ENCODE data around the gene ASTN1.

The ASTN1 gene

DNA sequence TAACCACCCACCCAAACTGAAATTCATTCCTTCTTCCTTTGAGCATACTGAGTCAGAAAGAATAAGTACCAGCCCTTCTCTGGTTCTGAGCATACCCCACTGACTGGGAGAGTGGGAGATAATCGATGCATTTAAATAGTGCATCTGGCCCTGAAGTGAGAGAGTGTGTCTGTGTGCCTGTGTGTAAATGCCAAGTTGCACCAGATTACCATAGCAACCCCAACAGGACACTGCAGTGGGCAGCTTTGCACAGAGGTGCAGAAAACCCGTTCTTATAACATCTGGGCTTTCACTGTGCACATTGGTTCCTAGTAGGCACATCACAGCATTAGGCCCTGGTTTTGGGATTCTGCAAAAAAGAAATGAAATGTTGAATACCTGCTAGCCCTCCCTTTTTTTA lies 2.3 kb downstream of the ASTN1 start:
- DNase-seq = no peak

DNA sequence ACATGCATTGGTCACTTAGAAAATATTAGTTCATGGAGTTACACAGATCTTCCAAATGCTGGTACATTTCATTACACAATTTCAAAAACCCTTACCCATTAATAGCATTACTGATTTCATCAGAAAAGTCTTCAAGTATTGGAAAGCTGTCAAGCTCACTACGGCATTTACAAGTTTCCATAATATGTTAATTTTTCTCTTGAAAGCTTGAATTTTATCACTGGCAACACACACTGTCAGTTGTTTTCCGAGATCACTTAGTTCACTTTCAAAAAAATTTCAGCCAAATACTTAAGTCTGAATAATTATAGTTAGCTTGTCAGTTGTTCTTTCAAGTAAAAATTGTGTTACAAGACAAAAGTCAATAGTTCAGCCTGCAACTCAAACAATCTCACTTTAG lies 18.0 kb downstream of the ASTN1 start:
- no peak for DNase-seq

DNA sequence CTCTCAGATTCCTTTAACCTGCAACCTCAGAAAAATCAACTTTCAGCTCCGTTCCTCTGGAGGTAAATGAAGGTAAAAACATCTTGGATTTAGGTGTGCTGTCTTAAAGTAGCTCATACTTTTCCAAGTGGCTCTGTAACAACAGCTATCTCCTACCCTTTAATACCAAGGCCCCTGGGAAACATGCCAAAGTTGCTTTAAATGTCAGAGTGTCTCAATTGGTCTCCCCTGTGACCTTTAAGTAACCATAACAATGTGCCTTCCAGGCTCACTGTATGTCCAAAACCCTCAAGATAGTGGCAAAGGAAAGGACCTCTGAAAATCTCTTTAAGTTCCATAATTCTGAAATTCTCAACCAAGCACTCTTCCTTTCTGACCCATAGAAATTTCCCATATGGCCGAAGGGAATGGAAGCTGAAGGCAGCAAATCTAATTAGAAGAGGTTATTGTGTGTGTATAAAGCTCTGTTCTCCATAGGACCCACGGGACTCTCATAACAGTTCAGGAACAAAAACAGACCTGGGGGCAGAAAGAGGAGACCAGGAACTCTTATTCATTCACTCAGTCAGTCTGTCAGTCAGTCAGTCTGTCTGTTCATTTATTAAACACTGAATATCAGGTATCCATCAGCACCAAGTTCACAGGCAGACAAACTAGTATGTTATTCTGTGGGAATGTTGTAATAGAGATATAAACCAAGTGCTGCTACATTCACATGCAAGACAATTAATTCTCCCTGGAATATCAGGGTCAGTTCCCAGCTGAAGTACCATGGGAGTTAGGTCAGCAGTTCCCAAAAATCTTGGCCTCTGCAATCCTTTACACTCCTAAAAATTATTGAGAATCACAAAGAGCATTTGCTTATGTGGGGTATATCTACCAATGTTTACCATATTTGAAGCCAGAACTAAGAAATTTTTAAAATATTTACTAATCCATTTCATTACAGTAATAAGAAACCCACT lies 19.1 kb downstream of the ASTN1 start:
- no peak for DNase-seq

DNA sequence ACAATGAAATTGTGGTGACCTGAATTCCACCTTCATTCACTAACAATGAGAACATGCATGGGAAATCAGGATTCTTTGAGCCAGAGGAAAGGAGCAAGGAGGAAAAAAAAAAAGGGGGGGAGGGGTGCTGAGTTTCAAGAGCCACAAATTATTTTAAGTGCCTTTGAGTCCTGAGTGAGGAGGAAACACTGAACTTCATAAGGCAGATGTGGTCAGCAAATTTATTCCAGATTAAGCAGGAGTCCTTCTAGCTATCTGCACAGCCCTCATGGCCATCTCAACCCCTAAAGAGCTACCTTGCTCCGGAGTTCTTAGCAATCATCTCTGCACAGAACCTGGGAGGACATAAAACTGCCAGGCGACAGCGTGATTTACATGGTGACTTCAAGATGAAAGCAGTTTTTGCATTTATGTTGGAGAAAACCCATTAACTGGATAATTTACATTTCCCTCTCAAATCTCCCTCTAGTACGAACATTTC lies 21.7 kb downstream of the ASTN1 start:
- DNase-seq = no peak

DNA sequence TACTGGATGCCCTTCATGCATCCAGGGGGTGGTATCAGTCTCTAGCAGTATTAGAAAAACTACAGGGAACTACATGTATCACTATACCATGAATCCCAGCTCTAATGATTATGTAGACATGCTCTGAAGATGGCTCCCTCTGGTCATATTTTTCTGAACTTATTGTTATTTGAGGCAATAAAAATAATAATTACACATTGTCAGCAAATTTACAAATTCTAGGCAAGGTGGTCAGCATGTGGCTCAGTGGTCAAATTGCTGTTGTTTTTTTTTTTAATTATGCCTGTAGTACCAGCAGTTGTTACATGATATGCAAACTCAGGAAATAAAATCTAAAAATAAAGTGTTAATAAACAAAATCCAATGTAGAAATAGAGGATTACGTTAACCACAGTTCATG lies 22.5 kb downstream of the ASTN1 start:
- DNase-seq = no peak

DNA sequence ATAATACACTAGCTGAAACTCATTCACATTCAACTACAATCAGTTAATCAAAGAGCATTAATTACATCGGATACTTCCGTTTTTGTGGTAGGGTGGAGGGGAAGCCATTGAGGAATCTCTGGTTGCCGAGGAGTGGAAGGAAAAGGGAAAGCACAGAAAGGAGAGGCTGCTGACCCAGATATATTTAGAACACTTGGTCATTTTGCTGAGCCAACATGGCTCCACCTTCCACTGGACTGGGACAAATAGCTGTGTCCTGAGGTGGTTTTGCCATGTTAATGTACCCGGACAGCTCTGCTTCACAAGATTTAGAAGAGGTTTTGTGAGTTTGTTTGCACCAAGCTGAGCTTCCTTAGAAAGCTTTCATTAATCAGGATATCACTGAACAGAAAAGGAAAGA lies 26.2 kb downstream of the ASTN1 start:
- no peak for DNase-seq

DNA sequence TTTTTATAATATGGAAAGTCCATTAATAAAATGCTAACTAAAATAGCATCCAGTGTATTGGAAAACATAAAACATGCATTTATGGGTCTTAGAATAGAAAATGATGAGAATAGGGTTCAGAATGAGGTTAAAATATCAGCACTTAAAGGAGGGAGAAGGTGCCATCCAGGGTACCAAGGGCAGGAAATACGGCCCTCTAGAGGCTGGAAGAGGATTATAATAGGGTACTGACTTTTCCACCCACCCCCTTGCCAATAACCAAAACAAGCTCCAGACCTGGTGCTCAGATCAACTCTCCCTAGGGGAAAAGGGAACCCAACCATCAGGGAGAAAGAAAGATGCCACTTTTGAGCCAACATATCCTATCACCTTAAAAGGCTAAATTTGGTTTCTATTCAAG lies 26.7 kb downstream of the ASTN1 start:
- no peak for DNase-seq

DNA sequence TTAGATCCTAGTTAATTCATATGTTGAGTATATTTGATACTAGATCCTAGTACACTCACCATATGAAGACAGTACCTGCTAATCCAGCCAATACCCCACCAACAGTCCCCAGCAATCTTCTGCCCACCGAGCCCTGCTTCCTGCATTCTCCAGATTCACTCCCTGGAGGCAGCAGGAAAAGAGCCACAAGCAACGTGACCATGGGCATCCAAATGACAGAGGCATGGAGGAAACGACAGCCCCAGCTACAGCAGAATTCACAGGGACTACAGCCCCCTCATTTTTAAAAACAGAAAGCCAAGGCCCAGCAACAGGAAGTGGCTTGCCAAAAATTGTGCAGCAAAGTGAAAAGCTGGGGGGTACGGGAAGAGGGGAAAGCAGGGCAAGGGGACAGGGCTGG lies 29.3 kb downstream of the ASTN1 start:
- no peak for DNase-seq

DNA sequence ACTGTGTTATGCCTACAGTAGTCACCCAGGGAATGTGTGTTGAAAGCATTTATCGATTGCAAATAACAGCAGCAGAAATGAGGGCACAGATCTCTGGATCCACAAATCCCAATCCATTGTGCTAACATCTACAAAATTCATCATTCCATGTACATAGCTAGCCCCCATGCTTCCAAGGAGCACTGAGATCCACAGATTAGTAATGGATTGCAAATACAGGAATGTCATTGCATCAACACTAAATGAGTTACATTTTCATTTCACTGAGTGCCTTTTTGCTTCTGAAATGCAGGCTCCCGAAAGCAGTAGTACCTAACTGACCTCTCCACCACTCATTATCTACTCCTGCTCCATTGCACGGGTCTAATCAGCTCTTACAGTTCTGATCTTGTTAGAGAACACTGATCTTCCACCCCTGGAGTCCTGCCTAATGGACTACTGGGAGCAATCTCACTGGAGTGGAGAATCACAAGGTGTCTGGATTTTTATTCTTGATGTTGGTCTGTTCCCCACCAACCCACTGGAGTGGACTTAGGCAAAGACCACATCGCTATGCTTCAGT lies 30.5 kb downstream of the ASTN1 start:
- no peak for DNase-seq

DNA sequence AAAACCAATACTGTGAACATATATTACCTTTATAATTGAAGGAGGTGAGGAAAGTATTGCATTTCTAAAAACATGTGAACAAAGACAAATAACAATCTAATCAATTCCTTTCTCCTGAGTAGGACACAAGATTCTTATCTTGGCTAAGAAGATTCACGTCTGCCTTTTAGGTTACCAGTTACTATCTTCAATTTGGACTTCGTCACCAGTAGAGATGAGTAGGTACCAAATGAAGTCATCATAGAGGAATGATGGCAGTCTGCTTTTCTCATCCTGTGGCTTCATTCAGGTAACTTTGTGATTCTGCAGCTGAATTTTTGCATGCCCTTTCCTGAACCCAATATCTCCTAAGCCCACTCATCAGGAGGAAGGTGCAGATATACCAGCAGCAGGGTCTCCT lies 32.4 kb downstream of the ASTN1 start:
- DNase-seq = no peak

DNA sequence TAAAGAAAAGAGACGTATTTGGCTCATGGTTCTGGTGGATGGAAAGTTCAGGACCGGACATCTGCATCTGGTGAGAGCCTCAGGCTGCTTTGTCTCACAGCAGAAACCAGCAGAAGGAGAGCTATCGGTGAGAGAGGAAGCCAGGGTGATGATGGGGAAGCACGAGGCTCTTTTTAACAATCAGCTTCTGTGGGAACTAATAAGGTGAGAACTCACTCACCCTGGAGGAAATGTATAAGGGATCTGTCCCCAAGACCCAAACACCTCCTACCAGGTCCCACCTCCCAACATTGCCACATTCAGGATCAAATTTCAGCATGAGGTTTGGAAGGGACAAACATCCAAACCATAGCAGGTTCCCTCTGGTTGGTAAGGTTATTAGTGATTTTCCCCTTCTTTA lies 32.8 kb downstream of the ASTN1 start:
- no peak for DNase-seq

DNA sequence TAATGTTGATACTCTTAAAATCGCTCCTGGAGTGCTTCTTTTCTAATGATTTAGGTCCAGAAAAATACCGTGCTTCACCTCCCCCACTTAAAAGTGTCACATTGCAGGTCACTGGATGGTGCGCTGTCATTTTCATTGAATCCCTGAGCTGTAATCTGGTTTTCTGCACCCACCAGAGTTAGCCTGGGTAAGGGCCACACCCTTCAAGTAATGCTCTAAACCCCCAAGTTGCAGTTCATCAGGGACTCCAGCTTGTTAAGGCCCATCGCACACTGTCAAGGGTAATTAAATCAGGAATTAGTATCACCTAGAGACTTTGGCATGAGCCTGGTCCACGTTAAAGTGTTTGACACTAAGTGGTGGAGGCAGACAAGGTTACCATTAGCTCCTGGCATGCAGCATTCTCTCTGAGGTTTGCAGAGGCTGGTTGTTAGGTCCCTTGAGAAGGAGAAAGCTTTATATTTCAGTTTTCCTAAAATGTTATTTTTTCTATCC lies 34.0 kb downstream of the ASTN1 start:
- DNase-seq = no peak

DNA sequence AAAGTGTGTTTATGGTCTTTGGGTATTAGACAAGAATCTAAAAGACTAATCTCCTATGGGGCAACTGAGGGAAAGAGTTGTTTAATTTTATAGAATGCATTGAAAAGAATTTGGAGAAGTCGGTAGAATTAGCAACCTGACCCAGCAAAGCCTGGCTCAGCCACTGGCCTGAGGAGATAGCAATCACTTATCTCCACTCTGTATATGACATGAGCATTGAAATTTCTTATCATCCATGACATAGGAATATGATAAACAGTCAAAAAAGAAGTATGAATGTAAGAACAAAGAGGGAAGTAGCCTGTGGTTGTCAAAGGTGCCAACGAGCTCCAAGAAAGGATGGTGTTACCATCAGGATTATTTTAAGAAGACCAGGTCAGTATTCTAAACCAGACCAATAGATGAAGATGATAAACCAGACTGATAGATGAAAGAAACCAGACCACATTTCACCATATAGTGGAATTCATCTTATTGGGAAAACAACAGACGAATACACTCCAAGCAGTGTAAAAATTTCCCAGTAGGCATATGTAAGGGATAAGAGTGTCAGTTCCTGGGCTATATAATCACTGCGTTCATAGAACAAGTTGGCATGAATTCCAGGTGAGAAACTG lies 35.7 kb downstream of the ASTN1 start:
- no peak for DNase-seq

DNA sequence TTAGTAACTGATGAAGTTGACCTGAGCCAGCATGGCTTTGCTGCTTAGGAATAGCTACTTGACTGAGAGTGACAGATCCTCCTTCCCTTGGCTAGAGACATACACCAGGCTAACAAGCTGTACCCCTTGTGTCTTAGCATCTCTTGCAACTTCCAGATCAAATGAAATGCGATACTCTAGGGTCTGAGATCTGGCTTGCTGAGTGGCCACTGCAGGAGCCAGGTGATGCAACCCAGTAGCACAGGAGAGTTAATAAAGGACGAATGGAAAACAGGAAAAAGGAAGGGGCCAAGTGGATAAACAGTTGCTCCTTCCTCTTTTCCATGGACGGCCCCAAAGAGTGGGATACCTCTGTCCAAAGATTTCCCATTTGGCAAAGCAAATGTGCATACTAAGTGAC lies 38.2 kb downstream of the ASTN1 start:
- DNase-seq = no peak

DNA sequence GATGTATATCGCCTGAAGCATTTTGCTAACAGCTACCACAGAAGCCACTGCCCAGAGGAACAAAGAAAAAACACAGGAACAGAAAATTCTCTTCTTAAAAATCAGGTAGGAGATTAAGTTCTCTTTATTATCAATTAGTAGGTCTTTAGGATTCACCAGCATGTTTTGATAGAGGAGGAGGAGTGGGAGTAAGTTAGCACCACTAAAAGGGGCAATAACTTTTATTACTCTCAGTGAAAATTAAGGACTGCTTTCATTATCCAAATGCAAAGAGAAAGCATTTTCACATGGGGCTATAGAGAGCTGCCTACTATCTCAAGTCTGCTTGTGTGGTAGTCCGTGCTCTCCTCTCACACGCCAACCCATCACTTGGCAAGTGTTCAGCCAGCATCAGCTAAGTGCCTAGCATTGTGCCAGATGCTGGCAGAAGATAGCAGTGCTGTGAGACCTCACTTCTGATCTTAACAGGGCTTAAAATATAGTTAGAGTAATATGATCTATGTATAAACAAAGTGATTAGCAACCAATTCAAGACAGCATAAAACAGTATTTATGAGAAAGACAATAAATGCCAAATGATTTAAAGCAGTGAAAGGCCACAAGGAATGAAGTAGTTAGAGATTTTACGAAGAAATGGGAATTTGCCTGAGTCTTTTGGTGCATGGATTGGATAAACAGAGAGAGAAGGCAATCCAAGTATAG lies 39.8 kb downstream of the ASTN1 start:
- DNase-seq = no peak

DNA sequence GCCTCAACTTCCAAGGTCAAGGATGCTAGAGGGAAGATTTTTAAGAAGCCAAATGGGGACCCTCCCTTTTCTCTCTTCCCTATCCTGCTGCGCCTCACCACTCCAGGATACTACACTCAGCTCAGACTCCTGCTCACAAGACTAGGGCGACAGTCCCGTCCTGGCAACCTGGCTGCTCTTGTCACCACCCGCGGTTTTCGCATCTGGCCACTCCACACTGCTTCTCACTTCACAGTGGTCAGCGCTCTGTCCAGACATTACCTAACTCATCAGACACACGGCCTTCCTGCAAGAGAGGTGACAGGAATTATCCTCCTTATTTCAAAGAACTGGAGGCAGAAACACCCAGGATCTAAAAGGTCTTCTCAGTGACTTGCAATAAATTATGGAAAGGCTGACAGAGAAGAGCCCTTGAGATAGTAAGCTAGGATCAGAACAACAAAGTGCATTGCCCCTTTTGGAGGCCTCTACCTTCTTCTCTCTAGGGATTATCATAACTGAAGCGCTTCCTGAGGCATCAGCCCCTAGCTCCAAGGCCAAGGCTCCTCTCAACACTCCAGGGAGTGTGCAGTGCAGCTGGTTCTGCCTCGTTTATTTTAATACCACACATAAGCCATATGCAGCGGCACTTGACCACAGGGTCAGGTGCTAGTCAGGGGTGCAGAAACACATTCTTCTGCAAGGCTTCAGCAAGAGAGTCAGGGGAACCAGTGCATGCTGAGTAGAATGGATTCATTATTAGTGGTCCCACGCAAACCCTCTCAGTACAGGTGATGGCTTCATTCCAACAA lies 41.9 kb downstream of the ASTN1 start:
- no peak for DNase-seq

DNA sequence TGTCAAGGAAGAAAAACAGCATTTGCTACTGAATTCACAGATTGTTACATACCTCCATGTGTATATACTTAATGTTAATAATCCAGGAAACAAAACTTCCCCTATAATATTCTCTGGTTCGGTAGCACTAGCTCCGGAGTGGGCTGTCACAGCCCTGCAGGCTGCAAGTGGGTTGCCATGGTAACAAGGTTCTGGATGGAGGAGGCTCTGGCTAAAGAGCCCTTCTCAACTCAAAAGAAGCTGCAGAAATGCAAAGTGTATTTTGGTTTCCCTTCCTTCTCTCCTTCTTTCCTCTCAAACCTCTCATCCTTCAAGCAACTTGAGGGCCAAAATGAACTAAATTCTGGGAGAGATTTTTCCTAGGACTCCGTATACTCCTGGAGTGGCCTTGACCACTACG lies 45.2 kb downstream of the ASTN1 start:
- DNase-seq = no peak

DNA sequence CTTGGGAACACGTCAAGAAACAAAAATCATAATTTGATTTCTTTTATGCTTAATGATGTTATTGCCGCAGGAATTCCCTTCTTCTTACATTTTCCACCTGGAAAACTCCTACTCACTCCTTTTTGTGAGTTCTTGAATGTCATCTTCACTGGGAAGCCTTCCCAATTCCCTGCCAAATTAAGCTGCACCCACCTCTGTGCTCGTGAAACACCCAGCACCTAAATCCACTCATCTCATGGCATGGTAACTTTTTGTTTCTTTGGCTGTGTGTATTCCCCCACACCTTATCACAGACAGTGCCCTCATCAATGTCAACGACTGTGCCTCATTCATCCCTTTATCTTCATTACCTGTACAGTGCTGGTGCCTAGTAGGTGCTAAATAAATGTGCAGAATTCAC lies 45.6 kb downstream of the ASTN1 start:
- DNase-seq = no peak

DNA sequence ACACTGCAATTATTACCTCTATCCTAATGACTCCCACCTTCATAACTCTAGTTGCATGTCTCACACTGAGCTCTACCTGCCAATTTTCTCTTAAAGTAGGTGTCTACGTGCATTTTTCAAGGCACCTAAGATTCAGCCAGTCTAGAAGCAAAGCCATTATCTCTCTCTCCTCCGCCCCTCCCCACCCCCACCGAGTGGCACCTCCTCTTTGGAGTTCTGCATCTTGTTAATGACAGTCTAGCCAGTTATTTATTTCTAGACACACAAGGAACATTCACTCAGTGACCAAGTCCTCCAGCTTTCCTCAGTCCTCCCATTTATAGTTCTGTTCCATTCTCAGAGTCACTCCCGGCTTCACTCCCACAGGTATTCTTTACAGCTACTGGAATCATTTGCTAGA lies 47.6 kb downstream of the ASTN1 start:
- DNase-seq = no peak

DNA sequence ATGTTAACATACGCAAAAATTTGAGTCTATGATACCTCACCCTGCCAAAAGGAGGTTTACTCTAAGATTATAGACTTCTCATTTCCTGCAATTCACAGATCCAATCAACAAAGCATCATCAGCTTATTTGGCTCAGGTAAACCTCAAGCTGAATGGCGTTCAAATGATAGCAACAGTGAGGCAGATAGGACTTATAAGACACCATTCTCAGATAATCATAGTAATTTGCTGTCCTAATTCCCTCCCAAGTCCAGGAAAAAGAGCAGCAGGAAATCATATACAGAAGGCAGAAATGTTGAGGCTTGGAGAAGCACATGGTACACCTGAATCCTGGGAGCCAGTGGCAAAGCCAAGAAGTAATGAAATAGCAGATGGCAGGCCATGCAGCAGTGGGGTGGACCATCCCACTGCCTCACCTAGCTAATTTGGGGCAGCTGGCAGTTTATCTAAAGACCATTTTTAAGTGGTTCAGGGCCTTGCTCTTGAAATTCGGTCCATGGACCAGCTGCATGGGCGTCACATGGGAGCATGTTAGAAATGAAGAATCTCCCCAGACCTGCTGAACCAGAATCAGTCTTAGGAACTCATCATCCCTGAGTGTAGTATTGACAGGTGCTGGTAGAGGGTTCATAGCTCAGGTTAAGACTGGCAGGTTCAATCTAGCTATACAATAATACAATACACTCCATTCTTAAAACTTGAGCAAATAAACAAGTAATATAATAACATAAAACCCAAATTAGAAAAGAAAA lies 57.7 kb downstream of the ASTN1 start:
- DNase-seq = no peak

DNA sequence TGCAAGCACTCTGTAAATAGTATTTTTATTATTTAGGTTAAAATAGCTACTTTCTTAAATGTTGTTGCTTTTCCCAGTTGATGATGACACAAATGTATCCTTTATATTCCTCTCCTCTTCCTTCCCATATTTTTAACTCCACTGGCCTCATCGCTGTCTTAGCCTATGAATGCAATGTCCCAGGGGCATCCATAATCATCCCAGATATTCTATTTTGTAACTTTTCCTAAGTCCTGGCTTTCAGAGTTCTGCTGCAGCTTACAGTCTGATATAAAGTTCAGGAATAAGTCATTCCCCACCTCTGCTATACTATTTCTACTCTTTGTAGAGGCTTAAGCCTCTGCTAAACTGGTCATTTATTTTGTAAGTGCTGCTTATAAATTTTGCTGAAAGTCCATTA lies 58.3 kb downstream of the ASTN1 start:
- DNase-seq = no peak
